H9 (cell line): ENCODE measurements around the gene DISP1. TPM values are rescaled to one million over a fixed set of nuclear protein-coding genes. Genes with fewer than 3 reads are reported as not detected.

Source experiments
- DNase-seq: peaks from one replicate; pipeline ENCODE4 v3.0.0-alpha.2; 2017
- H2AFZ ChIP-seq: one replicate; pipeline ENCODE4 v1.6.1; 2013; ENCODE audit warnings: mild to moderate bottlenecking, low read length, control low read depth, moderate library complexity
- H2AK5ac ChIP-seq: 2 replicates; pipeline ENCODE4 v1.6.1; 2013; ENCODE audit warnings: low read length, control low read depth, mixed read lengths; ENCODE audit not compliant: insufficient read length
- H2BK120ac ChIP-seq: one replicate; pipeline ENCODE4 v1.6.1; 2013; ENCODE audit warnings: low read depth, mild to moderate bottlenecking, low read length, control low read depth, inconsistent platforms; ENCODE audit not compliant: poor library complexity, severe bottlenecking
- H2BK12ac ChIP-seq: 2 replicates; pipeline ENCODE4 v1.6.1; 2013; ENCODE audit warnings: low read length, control low read depth, mixed read lengths, low read depth; ENCODE audit not compliant: insufficient read length
- H2BK15ac ChIP-seq: 2 replicates; pipeline ENCODE4 v1.6.1; 2013; ENCODE audit warnings: low read depth, low read length, control low read depth
- H2BK20ac ChIP-seq: one replicate; pipeline ENCODE4 v1.6.1; 2013; ENCODE audit warnings: low read depth, mild to moderate bottlenecking, low read length, control low read depth, inconsistent platforms; ENCODE audit not compliant: poor library complexity, severe bottlenecking
- H2BK5ac ChIP-seq: 2 replicates; pipeline ENCODE4 v1.6.1; 2013; ENCODE audit warnings: low read length, control low read depth, mixed read lengths; ENCODE audit not compliant: insufficient read length
- H3K14ac ChIP-seq: 2 replicates; pipeline ENCODE4 v1.6.1; 2013; ENCODE audit warnings: low read length, control low read depth; ENCODE audit not compliant: insufficient read depth
- H3K18ac ChIP-seq: 2 replicates; pipeline ENCODE4 v1.6.1; 2013; ENCODE audit warnings: low read depth, mild to moderate bottlenecking, mixed read lengths, low read length, control low read depth; ENCODE audit not compliant: insufficient read length
- H3K23ac ChIP-seq: 2 replicates; pipeline ENCODE4 v1.6.1; 2013; ENCODE audit warnings: low read length, control low read depth, mixed read lengths, low read depth; ENCODE audit not compliant: insufficient read length
- H3K23me2 ChIP-seq: 2 replicates; pipeline ENCODE4 v1.6.1; 2013; ENCODE audit warnings: low read depth, mild to moderate bottlenecking, mixed read lengths, low read length, control low read depth; ENCODE audit not compliant: insufficient read length, poor library complexity, severe bottlenecking
- H3K27ac ChIP-seq: 2 replicates; pipeline ENCODE4 v1.5.1; 2013; ENCODE audit warnings: low read length, control low read depth, mixed read lengths, low read depth; ENCODE audit not compliant: insufficient read length
- H3K27me3 ChIP-seq: 2 replicates; pipeline ENCODE4 v1.6.1; 2013; ENCODE audit warnings: low read length, control low read depth, inconsistent platforms; ENCODE audit not compliant: insufficient read depth
- H3K4ac ChIP-seq: 2 replicates; pipeline ENCODE4 v1.6.1; 2013; ENCODE audit warnings: low read depth, mild to moderate bottlenecking, control low read depth, inconsistent platforms, low read length, moderate library complexity
- H3K4me1 ChIP-seq: 2 replicates; pipeline ENCODE4 v1.6.1; 2013; ENCODE audit warnings: low read length, control low read depth, inconsistent platforms; ENCODE audit not compliant: insufficient read depth
- H3K4me2 ChIP-seq: 2 replicates; pipeline ENCODE4 v1.6.1; 2013; ENCODE audit warnings: low read length, control low read depth, mixed read lengths; ENCODE audit not compliant: insufficient read length, insufficient read depth
- H3K56ac ChIP-seq: 2 replicates; pipeline ENCODE4 v1.6.1; 2013; ENCODE audit warnings: low read depth, mild to moderate bottlenecking, mixed read lengths, low read length, control low read depth; ENCODE audit not compliant: insufficient read length
- H3K79me1 ChIP-seq: 2 replicates; pipeline ENCODE4 v1.6.1; 2013; ENCODE audit warnings: low read depth, mild to moderate bottlenecking, moderate library complexity, low read length, control low read depth, inconsistent platforms; ENCODE audit not compliant: insufficient read depth, poor library complexity, severe bottlenecking
- H3K79me2 ChIP-seq: 2 replicates; pipeline ENCODE4 v1.6.1; 2013; ENCODE audit warnings: low read length, control low read depth, inconsistent platforms; ENCODE audit not compliant: insufficient read depth
- H3K9ac ChIP-seq: 2 replicates; pipeline ENCODE4 v1.6.1; 2013; ENCODE audit warnings: low read length, control low read depth, mixed read lengths; ENCODE audit not compliant: insufficient read length; ENCODE audit errors: extremely low read depth
- H3K9me3 ChIP-seq: one replicate; pipeline ENCODE4 v1.6.1; 2013; ENCODE audit warnings: low read depth, low read length, inconsistent platforms; ENCODE audit not compliant: control insufficient read depth
- H3T11ph ChIP-seq: one replicate; pipeline ENCODE4 v1.6.1; 2013; ENCODE audit warnings: mild to moderate bottlenecking, low read length, control low read depth, inconsistent platforms
- H4K20me1 ChIP-seq: one replicate; pipeline ENCODE4 v1.6.1; 2013; ENCODE audit not compliant: control insufficient read depth, insufficient read length, insufficient read depth
- H4K5ac ChIP-seq: 2 replicates; pipeline ENCODE4 v1.6.1; 2013; ENCODE audit warnings: low read depth, mild to moderate bottlenecking, mixed read lengths, low read length, control low read depth; ENCODE audit not compliant: insufficient read length
- H4K8ac ChIP-seq: replicated peaks from 2 replicates; pipeline ENCODE4 v1.6.1; 2013; ENCODE audit warnings: low read length, control low read depth, mixed read lengths, low read depth; ENCODE audit not compliant: insufficient read length
- H4K91ac ChIP-seq: 2 replicates; pipeline ENCODE4 v1.6.1; 2013; ENCODE audit warnings: low read depth, mild to moderate bottlenecking, moderate library complexity, mixed read lengths, low read length, control low read depth; ENCODE audit not compliant: insufficient read length
- H3K27ac Mint-ChIP-seq, 3 experiments: 2 replicates in 2 of 3; 3 replicates in 1 of 3; pipeline ENCODE4 v1.8.0; 2020 to 2021; ENCODE audit warnings: mixed read lengths in 3 of 3, mild to moderate bottlenecking in 1 of 3, moderate library complexity in 1 of 3
- H3K27me3 Mint-ChIP-seq: 2 replicates; pipeline ENCODE4 v1.8.0; 2021; ENCODE audit warnings: low read depth, mild to moderate bottlenecking, moderate library complexity, mixed read lengths
- H3K36me3 Mint-ChIP-seq, 3 experiments: 2 replicates in 2 of 3; 3 replicates in 1 of 3; pipeline ENCODE4 v1.8.0; 2020 to 2021; ENCODE audit warnings: low read depth in 3 of 3, mixed read lengths in 3 of 3; ENCODE audit not compliant: insufficient read depth in 1 of 3
- H3K4me1 Mint-ChIP-seq, 2 experiments: 2 replicates each; pipeline ENCODE4 v1.8.0; 2020; ENCODE audit warnings: mixed read lengths in 2 of 2
- H3K4me3 Mint-ChIP-seq, 2 experiments: 2 replicates in 1 of 2; 3 replicates in 1 of 2; pipeline ENCODE4 v1.8.0; 2020 to 2021; ENCODE audit warnings: mild to moderate bottlenecking in 2 of 2, mixed read lengths in 2 of 2, moderate library complexity in 1 of 2
- H3K9me3 Mint-ChIP-seq, 2 experiments: 2 replicates in 1 of 2; 3 replicates in 1 of 2; pipeline ENCODE4 v1.8.0; 2020; ENCODE audit warnings: mild to moderate bottlenecking in 2 of 2, mixed read lengths in 2 of 2, moderate library complexity in 1 of 2
- CTCF ChIP-seq: fragments of 200-600 bp; sonication (generic); conservative IDR thresholded peaks from 3 replicates; pipeline ENCODE4 v1.8.0; 2021; ENCODE audit warnings: antibody characterized with exemption, mild to moderate bottlenecking
- WGBS: extraction: QIAGEN DNeasy Blood & Tissue Kit; methylation state at CpG from one replicate; pipeline ENCODE4 v1.1.7; 2013; ENCODE audit warnings: missing lambda C conversion rate, low lambda C conversion rate, mixed read lengths; ENCODE audit not compliant: insufficient read length; ENCODE audit errors: extremely low coverage; 5-methylcytosine and 5-hydroxymethylcytosine counted together
- total RNA-seq: library from RNA; stranded (reverse); gene quantifications from 2 replicates; pipeline ENCODE4 v1.2.1, GENCODE V29; 2021

The DISP1 gene
- total RNA-seq, 1 experiment from 2014 or later: 2.6 TPM

GRCh38 chr1:222818171-222818570 lies 3.3 kb downstream of the DISP1 start:
- no peaks in the 10 kb centered on the region; a peak in 1 of 7 replicates for H3K36me3 Mint-ChIP-seq
- Histone ChIP-seq H2AFZ (no peak overlapping the region), H3K23me2 (peaks cover 8% of the 10 kb centered on the region), H2BK12ac (no peak overlapping the region), H3K9ac (no peak overlapping the region), H2BK15ac (no peak overlapping the region), H3K27me3 (no peaks in the 10 kb centered on the region), H3T11ph (no peak overlapping the region), H3K14ac (no peak overlapping the region), H4K20me1 (no peaks in the 10 kb centered on the region), H4K5ac (no peak overlapping the region), H2BK5ac (no peak overlapping the region), H2BK20ac (no peak overlapping the region), H3K18ac (no peak overlapping the region), H3K4ac (no peak overlapping the region), H2BK120ac (no peak overlapping the region), H4K91ac (no peak overlapping the region), H3K79me1 (no peaks in the 10 kb centered on the region), H3K79me2 (no peaks in the 10 kb centered on the region; the same call in 1 of the 2 replicates), H4K8ac (no peak overlapping the region), H2AK5ac (no peak overlapping the region), H3K4me1 (no peaks in the 10 kb centered on the region), H3K9me3 (no peaks in the 10 kb centered on the region), H3K56ac (no peak overlapping the region), H3K23ac (no peak overlapping the region), H3K4me2 (no peak overlapping the region), H3K27ac (no peak overlapping the region)
- no peak overlapping the region for H3K27ac Mint-ChIP-seq
- no peak for TF ChIP-seq CTCF
- H3K9me3 Mint-ChIP-seq: no peaks in the 10 kb centered on the region; a peak in 1 of 5 replicates
- H3K4me3 Mint-ChIP-seq: no peak overlapping the region
- no peak for DNase-seq
- peaks cover 20 to 50% of the 10 kb centered on the region in 2 experiments for H3K4me1 Mint-ChIP-seq
- no CpG with 5 or more reads among the region's 1 CpG for WGBS
- H3K27me3 Mint-ChIP-seq: peaks cover 9% of the 10 kb centered on the region
